Right ventricle myocardium inferior (tissue), 1 donor: ENCODE results near the gene TSPAN16. TPM values are rescaled to one million over a fixed set of nuclear protein-coding genes. Genes with fewer than 3 reads are reported as not detected.

ENCODE experiments used
- ATAC-seq: fragments of 200-7000 bp; cut with Tn5 transposase; one replicate; pipeline ENCODE4 v1.9.1; 2020; ENCODE audit warnings: mild to moderate bottlenecking, moderate library complexity
- DNase-seq: peaks from one replicate; pipeline ENCODE4 v3.0.0; 2021; ENCODE audit errors: missing footprints
- intact Hi-C: fragments of 100-400 bp; cut with DNase I; formaldehyde crosslinking; loops from one replicate; pipeline ENCODE4 v1.11.0; 2022
- total RNA-seq: library from RNA; stranded (reverse); fragmentation: NEBNext Ultra II Directional; extraction: Animal tissue kit (Norgen Biotek cat#: 25700); gene quantifications from one replicate; pipeline ENCODE4 v1.2.1, GENCODE V29; 2021
- donor health status: DM: no; HTN: yes; CAD: no; lungs with severe emphysema.

TSPAN16 gene
- total RNA-seq, 1 donor from 2014 or later, result not detected

- intact Hi-C loops, result no loop called here
- ATAC-seq, result no peak
- DNase-seq, result no peak
Observed at GRCh38 chr19:11265785-11266236, 30.1 kb upstream of the TSPAN16 start.

GRCh38 chr19:11267316-11268085, 28.5 kb upstream of the TSPAN16 start:
- intact Hi-C loops, result no loop called here
- ATAC-seq, result no peak

GRCh38 chr19:11268783-11269267, 27.1 kb upstream of the TSPAN16 start:
- DNase-seq (peak; percentile 87), ATAC-seq (peak; percentile 87)
- intact Hi-C loops, result no loop called here

More at GRCh38 chr19:11267316-11268085, 28.5 kb upstream of the TSPAN16 start:
- no peak for DNase-seq

GRCh38 chr19:11269408-11269807, 26.6 kb upstream of the TSPAN16 start:
- no peak for DNase-seq
- intact Hi-C loops, result no loop called here
- no peak for ATAC-seq

- DNase-seq (no peak), ATAC-seq (no peak)
- intact Hi-C loops, result no loop called here
Observed at GRCh38 chr19:11273296-11273695, 22.7 kb upstream of the TSPAN16 start.

GRCh38 chr19:11273989-11274388, 22.0 kb upstream of the TSPAN16 start:
- ATAC-seq, result no peak
- intact Hi-C loops, result no loop called here

GRCh38 chr19:11274533-11275086, 21.4 kb upstream of the TSPAN16 start:
- DNase-seq (no peak), ATAC-seq (no peak)
- intact Hi-C loops, result no loop called here

More at GRCh38 chr19:11273989-11274388, 22.0 kb upstream of the TSPAN16 start:
- no peak for DNase-seq

- ATAC-seq (peak; percentile 89), DNase-seq (no peak)
- intact Hi-C loops, result no loop called here
Observed at GRCh38 chr19:11278670-11279069, 17.3 kb upstream of the TSPAN16 start.

GRCh38 chr19:11279505-11280236, 16.3 kb upstream of the TSPAN16 start:
- ATAC-seq (no peak), DNase-seq (no peak)
- intact Hi-C loops, result no loop called here

GRCh38 chr19:11281356-11282049, 14.5 kb upstream of the TSPAN16 start:
- DNase-seq (no peak), ATAC-seq (no peak)
- intact Hi-C loops, result no loop called here

GRCh38 chr19:11284515-11284914, 11.4 kb upstream of the TSPAN16 start:
- no peak for DNase-seq
- intact Hi-C loops, result no loop called here
- ATAC-seq, result no peak

- intact Hi-C loops, result loop anchor here (2.0 kb wide), 1 partner anchor 44 kb away; no protein-coding TSS in a partner anchor
- ATAC-seq (peak; percentile 80), DNase-seq (no peak)
Observed at GRCh38 chr19:11286312-11286974, 9.5 kb upstream of the TSPAN16 start.

- intact Hi-C loops, result no loop called here
- ATAC-seq (no peak), DNase-seq (no peak)
Observed at GRCh38 chr19:11288349-11288748, 7.6 kb upstream of the TSPAN16 start.

- intact Hi-C loops, result loop anchor here (5.0 to 10.0 kb wide), 4 partner anchors 92 to 297 kb away; partner anchors contain the start of gene EPOR
- ATAC-seq (no peak), DNase-seq (no peak)
Observed at GRCh38 chr19:11290256-11290655, 5.7 kb upstream of the TSPAN16 start.

GRCh38 chr19:11291415-11291814, 4.5 kb upstream of the TSPAN16 start:
- no peak for DNase-seq
- intact Hi-C loops, result loop anchor here (5.0 to 10.0 kb wide), 4 partner anchors 91 to 296 kb away; partner anchors contain the start of gene EPOR
- no peak for ATAC-seq

- intact Hi-C loops, result loop anchor here (2.0 to 10.0 kb wide), 5 partner anchors 90 to 295 kb away; partner anchors contain the start of gene EPOR
- no peak for DNase-seq
- no peak for ATAC-seq
Observed at GRCh38 chr19:11291991-11292390, 4.0 kb upstream of the TSPAN16 start.

GRCh38 chr19:11293433-11294389, 2.2 kb upstream of the TSPAN16 start:
- ATAC-seq (peak; percentile 96), DNase-seq (peak; percentile 98)
- intact Hi-C loops, result loop anchor here (2.0 to 10.0 kb wide), 6 partner anchors 53 to 294 kb away; partner anchors contain the start of genes CCDC159, EPOR and TMEM205
